Measurements from ENCODE around the gene RNF167. TPM values are rescaled to one million over a fixed set of nuclear protein-coding genes. Genes with fewer than 3 reads are reported as not detected.
A peak's percentile ranks its signal among the peaks of the same experiment; 100 is the strongest.

The RNF167 gene
- total and polyA plus RNA-seq, 2 of the 8 experiments (the other 6 are each of a cell fraction or from before 2014, with no cell fraction given), result 140 to 281 TPM

- no peaks in the 10 kb centered on the region for H4K20me1 ChIP-seq (replicated peaks in 1 of 2; ENCODE audit: control insufficient read depth in 1 of 2, insufficient read depth in 2 of 2, low read length in 2 of 2)
- ChIA-PET POLR2A (ENCODE audit: partially characterized antibody) (interaction anchor here (0.8 to 3.4 kb wide), 14 partner anchors 9 to 183 kb away, joined by 3 to 23 read pairs (median 7); partner anchors contain the start of genes GP1BA, PFN1, RNF167 and SLC25A11), CTCF (ENCODE audit: partially characterized antibody) (interaction anchor here (0.6 to 5.5 kb wide), 5 partner anchors 9 to 184 kb away, joined by 3 to 33 read pairs (median 5); no protein-coding TSS in a partner anchor)
- no peaks in the 10 kb centered on the region for H3K9me3 ChIP-seq (ENCODE audit: insufficient read depth in 2 of 2, low read depth in 1 of 2, low read length in 1 of 2)
- H3K23ac ChIP-seq (ENCODE audit: insufficient read length), result no peak overlapping the region
- no peak for TF ChIP-seq YY1 (IDR thresholded peaks at IDR 0.05; ENCODE audit: low read depth, low read length)
- no peak for TF ChIP-seq ASH2L (IDR thresholded peaks at IDR 0.05; ENCODE audit: low read length)
- no peaks in the 10 kb centered on the region for H3K79me2 ChIP-seq (ENCODE audit: control insufficient read depth in 1 of 2, insufficient read depth in 2 of 2, low read length in 2 of 2)
- no peak overlapping the region for H2AFZ ChIP-seq (ENCODE audit: low read length)
- FAIRE-seq (no peak), DNase-seq (ENCODE audit: low read depth in 1 of 2, low spot score in 2 of 2) (no peak)
- no peak overlapping the region for H2BK120ac ChIP-seq (replicated peaks; ENCODE audit: low read depth, low read length)
- no peaks in the 10 kb centered on the region for H3K27me3 ChIP-seq (replicated peaks in 1 of 4; ENCODE audit: control insufficient read depth in 3 of 4, extremely low read depth in 1 of 4, insufficient read depth in 3 of 4, low read length in 3 of 4)
- no peak overlapping the region for H4K5ac ChIP-seq (ENCODE audit: insufficient read length, low read depth, low read length)
- H2BK20ac ChIP-seq (ENCODE audit: low read length), result no peak overlapping the region
- no peak overlapping the region for H4K8ac ChIP-seq (ENCODE audit: extremely low read depth, insufficient read depth, low read length)
- no peaks in the 10 kb centered on the region for H3K36me3 ChIP-seq (ENCODE audit: control insufficient read depth in 2 of 4, insufficient read depth in 4 of 4, low read length in 3 of 4)
- no peak overlapping the region for H3K9ac ChIP-seq (replicated peaks in 1 of 4; ENCODE audit: extremely low read depth in 1 of 4, low read depth in 3 of 4, low read length in 3 of 4)
- H3K4me3 ChIP-seq (ENCODE audit: extremely low read depth in 1 of 4, insufficient read depth in 2 of 4, low read depth in 3 of 4, low read length in 4 of 4), result no peak overlapping the region
- H3K23me2 ChIP-seq (ENCODE audit: low read depth, low read length), result no peaks in the 10 kb centered on the region
- H3K14ac ChIP-seq (ENCODE audit: insufficient read length), result no peak overlapping the region
- H3K56ac ChIP-seq (replicated peaks; ENCODE audit: insufficient read length, low read depth, low read length), result no peak overlapping the region
- H4K91ac ChIP-seq (replicated peaks; ENCODE audit: insufficient read length, low read length), result no peak overlapping the region
- no peak overlapping the region for H3K27ac ChIP-seq (ENCODE audit: low read depth, low read length)
- H3K4ac ChIP-seq (replicated peaks; ENCODE audit: insufficient read length, low read depth, low read length), result peak overlapping the region; percentile 69
- H2AK5ac ChIP-seq (ENCODE audit: low read depth, low read length), result peak overlapping the region; percentile 1; the same call in 1 of the 2 replicates
- H2BK5ac ChIP-seq (ENCODE audit: low read depth, low read length), result no peak overlapping the region
- no peaks in the 10 kb centered on the region for H3K79me1 ChIP-seq (ENCODE audit: low read depth, low read length)
- H3K4me2 ChIP-seq (ENCODE audit: insufficient read depth in 1 of 2, low read depth in 2 of 2, low read length in 2 of 2), result no peak overlapping the region
- H3K4me1 ChIP-seq (replicated peaks in 1 of 4; ENCODE audit: control insufficient read depth in 3 of 4, insufficient read depth in 4 of 4, low read length in 3 of 4), result peaks cover 0 to 5% (median 1%) of the 10 kb centered on the region in 4 experiments; a peak in 2 of 7 replicates
- no peak overlapping the region for H2BK15ac ChIP-seq (ENCODE audit: low read length)
- H2BK12ac ChIP-seq (ENCODE audit: low read depth, low read length), result no peak overlapping the region
- no peak overlapping the region for H3K18ac ChIP-seq (ENCODE audit: extremely low read depth, low read length)
- 91% methylated on average over 10 of the region's 10 CpGs; no CpG with 5 or more reads in 1 of the 2 experiments for WGBS, 2 experiments (ENCODE audit: extremely low coverage in 1 of 2, insufficient coverage in 1 of 2, insufficient read length in 1 of 2, insufficient replicate concordance in 2 of 2, low coverage in 1 of 2, low lambda C conversion rate in 2 of 2, missing lambda C conversion rate in 1 of 2)
Observed at GRCh38 chr17:4920351-4921048, 19.6 kb upstream of the RNF167 start.
